GM21529 (cell line): ENCODE measurements around the gene SLC25A23.
"Not testable (repeated sequence)": the region's sequence is repeated elsewhere in the genome, so short reads cannot be mapped to it uniquely, and the experiment has no call there.

ENCODE experiments used
- ATAC-seq: cut with Tn5 transposase; IDR thresholded peaks from one replicate; pipeline ENCODE4 v1.9.1; 2021; ENCODE audit not compliant: unreplicated experiment

The SLC25A23 gene

DNA sequence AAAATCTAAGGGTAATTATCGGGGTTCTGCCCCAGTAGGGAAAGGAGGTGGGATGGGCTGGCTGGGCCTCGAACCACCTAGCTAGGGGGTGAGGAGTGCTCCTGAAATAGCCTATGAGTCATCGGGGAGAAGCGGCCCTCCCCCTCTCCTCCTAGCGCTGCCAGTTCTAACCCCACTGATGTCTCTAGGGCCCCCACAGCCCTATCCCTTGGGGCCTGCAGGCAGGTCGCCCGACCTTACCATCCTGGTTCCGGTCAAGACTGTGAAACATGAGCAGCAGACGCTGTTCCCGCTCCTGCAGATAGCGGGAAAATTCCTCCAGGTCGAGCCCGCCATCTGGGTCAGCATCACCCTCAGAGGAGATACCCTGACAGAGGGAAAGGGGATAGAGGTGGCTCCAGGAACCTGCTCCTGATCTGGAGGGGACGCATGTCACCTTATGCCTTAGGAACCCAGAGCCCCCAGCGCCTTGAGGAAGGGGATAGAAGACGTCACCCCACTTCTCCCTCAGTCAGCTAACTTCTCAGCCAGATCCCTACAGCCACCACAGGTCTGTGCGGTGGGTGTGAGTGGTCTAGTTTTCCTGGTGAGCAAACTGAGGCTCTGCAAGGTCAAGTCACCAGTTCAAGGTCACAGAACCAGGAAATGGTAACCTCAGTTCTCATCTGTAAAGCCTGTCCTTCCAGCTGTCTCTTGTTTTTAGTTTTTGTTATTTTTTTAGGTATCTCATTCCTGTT lies 1.5 kb downstream of the SLC25A23 start:
- no peak for ATAC-seq

DNA sequence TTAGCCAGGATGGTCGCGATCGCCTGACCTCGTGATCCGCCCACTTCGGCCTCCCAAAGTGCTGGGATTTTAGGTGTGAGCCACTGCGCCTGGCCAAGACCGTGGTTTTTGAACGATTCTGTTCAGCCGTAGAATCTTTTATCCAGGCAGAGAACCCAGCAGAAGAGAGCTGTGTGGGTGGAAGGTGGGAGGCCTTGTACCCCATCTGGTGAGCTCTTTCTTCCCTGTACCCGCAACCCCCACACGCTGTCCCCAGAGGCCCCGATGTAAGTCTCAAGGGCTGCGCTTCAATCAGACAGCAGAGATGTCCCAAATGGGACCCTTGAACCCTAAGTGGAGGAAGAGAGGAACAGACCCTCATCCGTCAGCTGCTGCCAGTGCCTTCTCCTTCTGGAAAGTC lies 3.7 kb downstream of the SLC25A23 start:
- ATAC-seq = no peak

DNA sequence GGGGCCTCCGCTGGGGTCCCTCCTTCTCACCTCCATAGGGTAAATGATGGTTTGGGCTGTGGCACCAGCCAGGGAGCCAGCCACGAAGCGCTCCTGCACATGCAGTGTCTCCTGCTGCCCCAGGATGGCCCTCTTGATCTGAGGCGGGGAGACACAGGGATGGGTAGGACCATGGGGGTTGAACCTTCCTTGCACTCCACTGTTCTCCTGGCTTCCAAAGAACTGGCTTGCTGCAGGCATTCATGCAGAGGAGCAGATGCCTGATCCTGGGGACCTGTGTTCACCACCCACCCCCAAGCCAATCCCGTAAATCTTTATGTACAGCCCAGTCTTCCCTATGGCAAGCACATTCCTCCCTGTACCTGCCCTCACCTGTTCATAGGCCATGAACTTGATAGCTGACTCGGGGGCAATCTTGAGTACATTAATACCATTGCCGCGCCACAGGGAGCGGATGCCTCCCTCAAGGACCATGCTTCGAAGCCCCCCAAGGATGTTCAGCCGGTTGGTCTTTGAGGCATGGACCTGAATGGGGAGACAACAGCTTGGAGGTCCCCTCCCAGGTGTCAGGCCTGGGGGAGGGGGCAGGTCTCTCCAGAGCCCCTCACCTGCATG lies 5.5 kb downstream of the SLC25A23 start:
- ATAC-seq = no peak

DNA sequence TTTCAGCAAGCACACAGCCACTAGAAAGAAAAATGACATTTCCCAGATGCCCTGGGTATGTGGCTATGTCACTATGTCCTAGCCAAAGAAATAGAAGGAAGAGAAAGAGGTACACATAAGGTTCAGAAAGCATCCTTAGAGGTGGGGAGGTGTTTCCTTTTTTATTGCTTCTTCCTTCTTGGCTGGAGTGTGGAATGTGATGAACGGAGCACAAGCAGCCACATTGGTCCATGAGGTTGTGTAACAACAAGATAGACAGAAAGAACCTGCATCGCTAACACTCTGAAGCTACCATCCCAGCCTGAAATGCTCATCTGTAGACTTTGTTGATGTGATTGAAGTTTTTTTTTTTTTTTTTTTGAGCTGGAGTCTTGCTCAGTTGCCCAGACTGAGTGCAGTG lies 6.7 kb downstream of the SLC25A23 start:
- ATAC-seq = no peak

DNA sequence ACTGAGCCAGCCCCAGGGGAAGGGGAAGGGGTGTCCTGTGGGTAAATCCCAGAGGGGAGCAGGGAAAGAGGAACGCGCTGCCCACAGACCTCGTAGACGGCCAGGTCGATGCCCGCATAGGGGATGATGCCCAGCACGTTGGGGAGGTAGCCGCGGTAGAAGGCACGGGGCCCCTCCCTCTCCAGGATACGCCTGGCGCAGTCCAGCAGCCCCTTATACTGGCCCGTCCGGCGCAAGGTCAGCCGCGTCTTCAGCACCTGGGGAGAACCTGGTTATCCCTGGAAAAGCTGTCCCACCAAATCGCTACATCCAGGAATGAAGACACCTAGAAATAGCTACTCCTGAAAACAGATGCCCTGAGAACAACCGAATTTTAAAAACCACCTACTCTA lies 7.4 kb downstream of the SLC25A23 start:
- no peak for ATAC-seq

DNA sequence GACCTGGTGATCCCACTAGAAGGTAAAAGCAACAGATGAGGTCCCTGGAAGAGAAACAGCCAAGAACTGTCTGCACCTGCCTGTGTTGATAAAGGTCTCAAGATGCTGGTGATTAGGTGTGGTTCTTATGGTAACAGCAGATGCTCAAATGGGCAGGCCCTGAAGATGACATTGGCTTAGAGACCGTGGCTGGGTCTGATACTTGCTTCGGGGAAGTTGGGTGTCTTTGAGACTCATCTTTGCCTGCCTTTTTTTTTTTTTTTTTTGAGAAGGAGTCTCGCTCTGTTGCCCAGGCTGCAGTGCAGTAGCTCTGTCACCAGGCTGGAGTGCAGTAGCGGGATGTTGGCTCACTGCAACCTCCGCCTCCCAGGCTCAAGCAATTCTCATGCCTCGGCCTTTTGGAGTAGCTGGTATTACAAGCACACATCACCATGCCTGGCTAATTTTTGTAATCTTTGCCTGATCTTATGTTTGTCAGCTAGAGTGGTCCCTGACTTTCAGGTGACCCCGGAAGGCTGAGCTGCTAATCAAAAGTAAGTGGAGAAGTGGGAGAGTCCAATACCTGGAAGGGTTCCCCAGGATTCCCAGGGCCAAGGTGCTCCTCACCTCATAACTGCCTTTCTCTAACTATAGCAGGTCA lies 7.9 kb downstream of the SLC25A23 start:
- no peak for ATAC-seq

GRCh38 chr19:6450166-6450565 lies 9.4 kb downstream of the SLC25A23 start:
- no peak for ATAC-seq

DNA sequence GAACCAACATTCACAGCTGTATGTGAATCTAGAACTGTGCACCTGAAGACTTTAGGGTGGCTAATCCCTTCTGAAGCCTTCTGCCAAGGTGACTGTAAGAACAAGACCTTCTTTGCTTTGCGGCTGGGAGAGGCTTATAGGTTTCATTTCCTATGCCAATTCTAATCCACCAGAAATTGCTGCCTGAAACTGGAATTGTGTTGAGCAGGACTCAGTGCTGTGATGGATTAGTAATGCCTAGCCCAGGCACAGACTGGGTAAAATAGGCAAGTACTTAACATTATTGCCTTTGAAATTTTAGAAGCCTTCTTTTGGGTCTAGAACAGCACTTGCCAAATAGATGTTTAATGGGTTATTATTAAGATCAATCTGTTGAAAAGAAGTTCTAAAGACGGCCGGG lies 11.5 kb downstream of the SLC25A23 start:
- no peak for ATAC-seq

GRCh38 chr19:6446452-6446851 lies 13.1 kb downstream of the SLC25A23 start:
- no peak for ATAC-seq

DNA sequence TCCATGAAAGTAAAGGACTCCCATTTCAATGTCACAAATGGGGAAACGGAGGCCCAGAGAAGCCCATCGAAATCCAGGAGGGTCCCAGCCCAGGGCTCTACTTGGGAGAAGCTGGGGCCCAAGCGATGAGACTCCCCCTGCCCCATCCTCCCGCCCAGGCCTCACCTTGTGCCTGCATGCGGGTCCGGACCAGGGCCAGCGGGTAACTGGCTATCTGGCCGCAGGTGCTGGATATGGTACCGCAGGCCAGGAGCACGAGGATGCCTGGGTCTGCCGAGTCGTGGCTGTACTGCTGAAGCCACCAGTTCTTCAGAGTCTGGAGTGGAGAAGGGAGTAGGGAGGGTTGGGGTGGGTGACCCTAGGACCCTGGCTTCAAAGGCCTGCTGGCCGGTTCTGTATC lies 15.6 kb downstream of the SLC25A23 start:
- ATAC-seq = no peak

DNA sequence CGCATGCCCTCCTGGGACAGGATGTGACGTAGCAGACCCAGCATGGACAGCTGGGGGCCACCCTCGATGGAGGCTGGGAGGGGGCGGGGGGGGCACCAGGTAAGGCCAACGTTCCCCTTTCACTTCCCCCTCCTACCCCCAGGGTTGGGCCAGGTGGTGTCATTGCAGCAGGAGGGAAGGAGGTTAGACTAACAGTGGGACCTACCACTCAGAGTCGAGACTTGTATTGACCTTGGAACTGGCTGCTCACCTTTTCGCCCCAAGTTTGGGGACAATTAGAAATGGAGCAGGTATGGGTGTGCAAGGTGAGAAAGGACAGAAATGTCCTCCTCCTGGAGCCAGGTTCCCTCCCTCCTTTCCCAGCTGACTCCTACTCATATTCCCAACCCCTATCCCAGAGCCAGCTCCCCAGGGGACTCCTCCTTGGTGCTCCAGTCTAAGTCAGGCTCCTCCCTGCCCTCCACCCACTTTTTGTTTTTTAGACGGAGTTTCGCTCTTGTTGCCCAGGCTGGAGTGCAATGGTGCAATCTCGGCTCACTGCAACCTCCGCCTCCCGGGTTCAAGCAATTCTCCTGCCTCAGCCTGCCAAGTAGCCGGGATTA lies 17.4 kb downstream of the SLC25A23 start:
- ATAC-seq = no peak

DNA sequence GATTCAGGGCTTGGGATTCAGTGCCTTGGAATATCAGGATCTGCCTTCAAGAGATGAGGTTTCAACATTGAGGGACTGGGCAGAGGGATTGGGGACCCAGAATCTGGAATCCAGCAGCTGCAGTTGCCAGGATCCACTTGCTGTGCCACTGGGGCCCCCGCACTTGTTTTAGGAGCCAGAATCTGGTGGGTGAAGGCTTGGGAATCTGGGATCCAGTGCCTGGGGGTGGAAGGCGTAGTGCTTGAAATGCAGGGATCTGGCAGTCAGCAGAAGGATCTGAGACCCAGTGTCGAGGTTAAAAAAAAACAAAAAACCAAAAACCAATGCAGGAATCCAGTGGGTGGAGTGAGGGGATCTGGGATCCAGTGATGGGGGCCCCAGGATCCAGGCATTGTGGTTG lies 18.7 kb downstream of the SLC25A23 start:
- no peak for ATAC-seq

GRCh38 chr19:6439743-6440142 lies 19.8 kb downstream of the SLC25A23 start:
- no peak for ATAC-seq

- ATAC-seq = no peak
Observed at GRCh38 chr19:6433663-6434062, 25.9 kb downstream of the SLC25A23 start, which contains the start of gene SLC25A41. Gene SLC25A41, minus strand, starts transcription at chr19:6433763. Its CDS starts 70 bp downstream, at chr19:6433693.

GRCh38 chr19:6433165-6433564 lies 26.4 kb downstream of the SLC25A23 start:
- no peak for ATAC-seq

DNA sequence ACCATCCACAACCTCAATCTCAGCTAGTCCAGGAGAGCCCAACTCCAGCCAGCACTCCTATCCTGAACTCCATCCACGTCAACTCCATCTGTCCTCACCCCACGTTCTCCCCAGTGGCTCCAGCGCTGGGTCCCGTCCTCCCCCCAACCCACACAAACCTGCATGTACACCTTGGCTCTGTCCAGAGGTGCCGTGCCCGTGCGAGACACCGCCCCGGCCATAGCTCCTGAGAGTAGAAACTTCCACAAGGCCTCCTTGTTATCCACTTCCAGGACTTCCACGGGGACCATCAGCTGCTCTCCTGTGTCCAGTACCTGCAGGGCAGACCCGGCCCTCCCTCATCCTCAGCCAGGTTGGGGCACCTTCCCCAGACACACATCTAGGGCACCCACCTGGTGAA lies 27.7 kb downstream of the SLC25A23 start:
- no peak for ATAC-seq

DNA sequence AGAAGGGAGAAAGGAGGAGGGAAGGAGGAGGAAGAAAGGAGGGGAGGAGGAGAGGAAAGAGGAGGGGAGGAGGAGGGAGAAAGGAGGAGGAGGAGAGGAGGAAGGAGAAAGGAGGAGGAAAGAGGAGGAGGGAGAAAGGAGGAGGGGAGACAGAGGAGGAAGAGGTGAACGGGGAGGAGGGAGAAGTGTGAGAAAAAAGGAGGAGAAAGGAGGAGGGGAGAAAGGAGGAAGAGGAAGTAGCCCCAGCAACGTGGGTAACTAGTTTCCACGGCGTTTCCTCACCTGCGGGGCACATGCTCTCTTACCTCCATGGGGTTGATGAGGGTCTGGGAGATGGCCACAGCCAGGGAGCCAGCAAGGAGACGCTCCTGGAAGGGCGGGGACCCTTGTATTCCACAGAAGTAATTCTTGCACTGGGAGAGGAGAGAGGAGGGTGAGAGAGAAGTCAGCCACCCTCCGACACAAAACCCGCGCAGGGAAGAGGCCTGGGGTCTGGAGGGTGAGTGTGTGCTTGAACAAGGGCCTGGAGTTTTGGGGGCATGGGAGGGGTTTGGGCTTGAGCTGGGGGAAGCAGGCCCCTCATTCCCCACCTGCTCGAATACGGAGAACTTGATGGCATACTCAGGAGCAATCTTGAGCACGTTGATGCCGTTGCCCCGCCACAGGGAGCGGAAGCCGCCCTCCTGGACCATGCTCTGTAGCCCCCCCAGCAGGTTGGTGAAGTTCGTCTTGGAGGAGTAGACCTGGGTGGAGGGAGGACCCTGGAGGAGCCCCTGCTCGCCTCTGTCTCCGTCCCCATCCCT lies 30.0 kb downstream of the SLC25A23 start:
- ATAC-seq = no peak

DNA sequence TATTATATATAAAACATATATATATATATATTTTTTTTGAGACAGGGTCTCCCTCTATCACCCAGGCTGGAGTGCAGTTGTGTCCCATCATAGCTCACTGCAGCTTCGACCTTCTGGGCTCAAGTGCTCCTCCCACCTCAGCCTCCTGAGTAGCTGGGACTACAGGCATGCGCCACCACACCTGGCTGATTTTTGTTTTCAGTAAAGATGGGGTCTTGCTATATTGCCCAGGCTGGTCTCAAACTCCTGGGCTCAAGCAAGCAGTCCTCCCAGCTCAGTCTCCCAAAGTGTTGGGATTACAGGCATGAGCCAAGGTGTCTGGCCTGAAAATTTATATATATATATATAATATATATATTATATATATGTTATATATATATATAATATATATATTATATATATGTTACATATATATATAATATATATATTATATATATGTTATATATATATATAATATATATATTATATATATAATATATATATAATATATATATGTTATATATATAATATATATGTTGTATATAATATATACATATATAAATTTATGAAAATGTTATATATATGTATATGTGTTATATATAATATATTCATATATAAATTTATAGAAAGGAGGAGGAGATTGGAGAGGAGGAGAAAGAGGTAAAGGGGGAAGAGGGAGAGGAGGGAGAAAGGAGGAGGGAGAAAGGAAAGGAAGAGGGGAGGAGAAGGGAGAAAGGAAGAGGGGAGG lies 30.7 kb downstream of the SLC25A23 start:
- not testable (repeated sequence) for ATAC-seq

DNA sequence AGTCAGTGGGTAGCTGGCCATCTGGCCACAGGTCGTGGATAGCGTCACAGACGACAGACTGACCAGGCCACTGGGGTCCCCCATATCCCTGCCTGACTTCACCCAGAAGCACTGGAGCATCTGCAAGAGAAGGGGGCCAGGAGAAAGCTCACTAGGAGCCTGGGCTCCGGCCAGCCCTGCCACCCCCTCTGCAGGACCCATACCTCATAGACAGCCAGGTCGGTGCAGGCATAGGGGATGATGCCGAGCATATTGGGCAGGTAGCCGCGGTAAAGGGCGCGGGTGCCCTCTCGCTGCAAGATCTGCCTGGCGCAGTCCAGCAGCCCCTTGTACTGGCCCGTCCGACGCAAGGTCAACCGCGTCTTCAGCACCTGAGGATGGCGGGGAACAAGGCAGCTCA lies 32.5 kb downstream of the SLC25A23 start:
- no peak for ATAC-seq
